ENCODE measurements around the gene OR1L4.

Gene OR1L4

GRCh38 chr9:122723690-122724089, at the start of gene OR1L4:
TSS of gene OR1L4 (plus strand) at chr9:122723990. CDS start at chr9:122723990, 0 bp downstream.
- FAIRE-seq (no peak), DNase-seq (ENCODE audit: insufficient read length, low spot score) (no peak)

GRCh38 chr9:122684851-122685250, 38.9 kb upstream of the OR1L4 start:
- DNase-seq (ENCODE audit: insufficient read length, low spot score) (no peak), FAIRE-seq (no peak)

GRCh38 chr9:122695696-122696095, 28.1 kb upstream of the OR1L4 start:
- DNase-seq (ENCODE audit: insufficient read length, low spot score) (no peak), FAIRE-seq (no peak)

GRCh38 chr9:122718038-122718437, 5.8 kb upstream of the OR1L4 start:
- FAIRE-seq (no peak), DNase-seq (ENCODE audit: insufficient read length, low spot score) (no peak)

- no peak for FAIRE-seq
Observed at GRCh38 chr9:122719218-122719617, 4.6 kb upstream of the OR1L4 start.

GRCh38 chr9:122742003-122742402, 18.2 kb downstream of the OR1L4 start, which contains the start of gene OR1L6:
TSS of gene OR1L6 (plus strand) at chr9:122742303. CDS start at chr9:122749848, 7,545 bp downstream.
- FAIRE-seq: no peak
- DNase-seq (ENCODE audit: insufficient read length, low spot score): no peak

More at GRCh38 chr9:122719218-122719617, 4.6 kb upstream of the OR1L4 start:
- DNase-seq (ENCODE audit: insufficient read length, low spot score): no peak

GRCh38 chr9:122754825-122755224, 31.0 kb downstream of the OR1L4 start:
- FAIRE-seq (no peak), DNase-seq (ENCODE audit: insufficient read length, low spot score) (no peak)

- no peak for DNase-seq (ENCODE audit: insufficient read length, low spot score)
- no peak for FAIRE-seq
Observed at GRCh38 chr9:122767817-122768216, 44.0 kb downstream of the OR1L4 start.
